NOMO-1 (cell line): ENCODE results near the gene CASP8.

Experiments
- DNase-seq, 2 experiments: peaks; one replicate each; lab custom pipeline; 2025; ENCODE audit not compliant: unreplicated experiment in 2 of 2; lab: John Stamatoyannopoulos, UW

CASP8 gene

GRCh38 chr2:201260302-201260800 is at the start of gene CASP8:
Gene CASP8, plus strand, starts transcription at chr2:201260536. Its CDS starts 5,951 bp downstream, at chr2:201266487.
- DNase-seq = peak; percentile 88 to 91

DNA sequence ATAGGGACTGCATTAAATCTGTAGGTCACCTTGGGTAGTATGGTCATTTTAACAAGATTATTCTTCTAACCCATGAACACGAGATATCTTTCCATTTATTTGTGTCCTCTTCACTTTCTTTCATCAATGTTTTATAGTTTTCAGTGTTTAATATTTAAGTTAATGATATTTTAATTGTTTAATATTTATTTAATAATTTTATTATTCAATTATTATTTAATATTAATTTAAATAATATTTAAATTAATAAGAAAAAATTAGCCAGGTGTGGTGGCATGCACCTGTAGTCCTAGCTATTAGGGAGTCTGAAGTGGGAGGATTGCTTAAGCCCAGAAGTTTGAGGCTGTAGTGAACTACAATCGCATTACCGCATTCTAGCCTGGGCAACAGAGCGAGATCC is 44.4 kb upstream of the CASP8 start:
- no peak for DNase-seq

DNA sequence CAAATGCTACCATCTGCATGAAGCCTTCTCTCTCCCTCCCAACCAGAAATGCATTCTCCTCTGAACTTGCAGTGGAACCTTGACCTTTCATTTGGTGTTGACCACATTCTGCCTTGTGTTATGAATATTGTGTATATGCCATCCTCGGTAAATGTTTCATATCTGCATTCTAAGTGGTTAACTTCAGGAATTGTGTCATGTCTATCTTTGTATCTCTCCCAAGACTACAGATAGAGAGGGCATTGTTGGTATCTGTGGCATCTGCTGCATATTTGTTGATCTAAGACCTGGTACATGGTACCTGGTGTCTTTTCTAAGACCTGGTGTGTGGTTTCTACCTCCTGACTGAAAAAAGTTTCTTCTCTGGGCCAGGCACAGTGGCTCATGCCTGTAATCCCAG is 43.4 kb upstream of the CASP8 start:
- no peak for DNase-seq

- no peak for DNase-seq
These were observed 41.6 kb upstream of the CASP8 start for GRCh38 chr2:201218780-201219179.

DNA sequence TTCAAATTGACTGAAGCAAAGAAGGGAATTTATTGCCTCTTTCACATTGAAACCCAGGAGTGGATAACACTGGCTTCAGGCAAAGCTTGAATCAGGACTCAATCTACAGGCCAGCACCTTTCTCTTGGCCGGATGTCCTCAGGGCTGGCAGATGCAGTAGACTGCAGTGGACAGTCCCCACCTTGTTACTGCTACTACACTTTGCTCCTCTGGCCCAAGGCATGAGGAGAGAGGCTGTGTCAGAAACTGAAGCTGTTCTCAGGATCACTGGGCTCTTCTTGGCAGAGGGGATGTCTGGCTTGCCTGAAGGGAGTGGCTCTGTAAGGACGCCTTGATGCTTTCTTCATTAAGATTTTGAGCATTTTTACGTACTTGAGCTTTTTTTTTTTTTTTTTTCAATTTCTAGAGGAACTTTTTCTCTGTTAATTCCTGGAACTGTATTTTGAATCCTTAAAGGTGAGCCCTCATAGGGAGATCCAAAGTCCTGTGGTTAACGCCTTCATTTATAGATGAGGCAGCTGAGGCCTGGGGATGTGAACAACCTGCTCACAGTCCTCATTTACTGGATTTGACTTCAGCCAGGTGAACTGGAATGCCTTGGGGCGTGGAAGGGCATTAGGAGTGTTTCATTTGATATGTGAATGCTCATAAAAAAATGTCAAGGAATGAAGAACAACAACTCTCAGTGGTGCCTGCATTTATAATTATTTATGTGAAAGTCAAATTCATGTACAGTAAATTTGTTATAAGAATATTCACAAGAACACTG is 40.8 kb upstream of the CASP8 start:
- no peak for DNase-seq

DNA sequence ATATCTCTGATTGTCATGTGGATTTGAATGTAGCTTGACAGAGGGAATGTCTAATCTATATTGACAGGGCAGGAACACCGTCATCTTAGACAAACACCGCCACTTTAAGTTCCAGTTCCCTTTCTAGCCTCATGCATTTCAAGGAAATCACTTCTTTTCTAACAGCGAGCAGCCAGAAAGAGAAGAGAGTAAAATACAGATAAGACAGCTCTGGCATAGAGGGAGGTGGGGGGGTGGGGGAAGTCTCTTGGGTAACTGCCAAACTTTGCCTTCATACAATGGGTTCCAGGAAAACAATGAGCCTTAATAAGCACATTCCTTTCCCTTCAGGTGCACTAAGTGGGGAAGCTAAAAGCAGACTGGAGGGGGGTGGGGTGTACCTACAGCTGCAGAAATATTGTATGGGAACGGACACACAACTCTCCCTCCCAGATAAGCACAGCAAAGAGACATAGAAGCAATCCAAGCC is 40.2 kb upstream of the CASP8 start:
- peak; percentile 11 to 15 for DNase-seq

- DNase-seq = no peak
These were observed 37.0 kb upstream of the CASP8 start for GRCh38 chr2:201223089-201224073.

DNA sequence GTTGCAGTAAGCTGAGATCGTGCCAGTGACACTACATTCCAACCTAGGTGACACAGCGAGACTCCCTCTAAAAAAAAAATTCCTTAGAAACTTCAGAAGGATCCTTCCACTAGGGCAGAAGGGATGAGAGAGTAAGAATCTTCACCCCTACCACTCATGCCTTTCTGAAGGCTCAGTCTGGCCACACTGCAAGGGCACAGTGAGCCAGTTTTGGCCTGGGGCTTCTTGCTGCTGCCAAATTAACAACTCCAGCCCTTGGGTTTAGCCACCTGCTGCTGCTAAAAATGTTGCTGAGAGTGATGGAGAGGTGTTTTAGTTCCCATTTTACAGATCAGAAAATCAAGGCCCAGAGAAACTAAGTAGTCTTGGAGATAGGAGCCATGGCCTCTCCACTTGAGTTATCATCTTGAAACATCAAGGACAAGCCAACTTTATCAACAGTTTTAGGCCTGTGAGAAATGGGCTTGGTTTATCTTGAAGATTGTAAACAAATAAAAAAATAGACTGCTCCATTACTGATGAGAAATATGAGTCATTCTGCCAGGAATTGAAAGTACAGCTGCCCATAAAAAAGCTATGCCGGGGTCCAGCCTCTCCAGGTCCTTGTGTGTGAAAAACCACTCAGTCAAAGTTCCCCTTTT is 31.9 kb upstream of the CASP8 start:
- DNase-seq = peak in 1 of 2 experiments; percentile 40

GRCh38 chr2:201228912-201229290 is 31.4 kb upstream of the CASP8 start:
- DNase-seq = peak in 1 of 2 experiments; percentile 17

GRCh38 chr2:201231781-201232466 is 28.4 kb upstream of the CASP8 start:
- peak; percentile 96 to 97 for DNase-seq

- no peak for DNase-seq
These were observed 27.9 kb upstream of the CASP8 start for GRCh38 chr2:201232467-201232815.

GRCh38 chr2:201233192-201233811 is 27.0 kb upstream of the CASP8 start:
- DNase-seq = peak; percentile 90 to 97

- DNase-seq = peak in 1 of 2 experiments; percentile 55
These were observed 26.3 kb upstream of the CASP8 start for GRCh38 chr2:201233812-201234662.

DNA sequence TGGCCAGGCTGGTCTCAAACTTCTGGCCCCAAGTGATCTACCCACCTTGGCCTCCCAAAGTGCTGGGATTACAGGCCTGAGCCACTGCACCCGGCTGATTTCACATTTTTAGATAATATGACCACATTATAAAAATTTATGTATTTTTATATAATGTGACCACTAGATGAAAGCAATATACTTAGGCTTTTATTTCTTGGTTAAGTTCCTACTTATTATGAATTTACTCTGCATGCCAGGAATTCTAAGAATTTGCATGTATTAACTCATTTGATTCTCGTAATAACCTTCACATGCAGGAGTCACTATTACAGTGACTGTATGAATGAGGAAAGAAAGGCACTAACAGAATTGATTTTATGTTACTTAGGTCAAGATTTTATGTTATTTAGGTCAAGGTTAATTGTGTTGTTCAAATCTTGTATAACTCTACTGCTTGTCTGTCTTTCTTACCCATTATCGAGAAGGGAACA is 25.6 kb upstream of the CASP8 start:
- no peak for DNase-seq

DNA sequence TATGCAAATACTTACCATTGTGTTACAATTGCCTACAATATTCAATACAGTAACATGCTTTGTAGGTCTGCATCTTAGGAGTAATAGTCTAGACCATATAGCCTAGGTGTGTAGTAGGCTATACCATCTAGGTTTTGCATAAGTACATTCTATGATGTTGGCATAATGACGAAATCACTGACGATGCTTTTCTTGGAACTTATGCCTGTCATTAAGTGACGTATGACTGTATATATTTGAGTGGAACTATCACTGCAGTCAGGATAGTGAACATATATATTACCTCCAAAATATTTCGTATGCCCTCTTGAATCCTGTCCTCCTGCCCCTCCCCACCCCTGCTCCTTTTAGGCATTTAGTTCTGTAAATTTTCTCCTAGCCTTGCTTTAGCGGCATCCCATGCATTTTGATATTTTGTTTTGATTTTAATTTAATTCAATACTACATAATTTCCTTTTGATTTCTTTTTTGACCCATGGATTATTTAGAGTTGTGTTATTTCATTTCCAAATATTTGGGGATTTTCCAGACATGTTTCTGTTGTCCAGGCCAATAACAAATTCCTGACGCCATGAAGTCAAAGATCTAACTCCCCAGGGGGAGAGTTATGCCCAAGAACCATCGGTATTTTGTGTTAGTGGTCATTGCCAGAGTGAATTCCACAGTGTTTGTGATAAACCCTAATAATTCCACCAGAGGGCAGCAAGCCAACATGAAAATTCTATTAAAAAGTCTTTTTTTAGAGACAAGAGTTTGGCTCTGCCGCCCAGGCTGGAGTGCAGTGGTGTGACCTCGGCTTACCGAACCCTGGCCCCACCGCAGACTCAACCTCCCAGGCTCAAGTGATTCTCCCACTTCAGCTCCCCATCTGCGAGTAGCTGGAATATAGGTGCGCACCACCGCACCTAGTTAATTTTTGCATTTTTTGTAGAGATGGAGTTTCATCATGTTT is 24.2 kb upstream of the CASP8 start:
- peak; percentile 60 to 67 for DNase-seq

DNA sequence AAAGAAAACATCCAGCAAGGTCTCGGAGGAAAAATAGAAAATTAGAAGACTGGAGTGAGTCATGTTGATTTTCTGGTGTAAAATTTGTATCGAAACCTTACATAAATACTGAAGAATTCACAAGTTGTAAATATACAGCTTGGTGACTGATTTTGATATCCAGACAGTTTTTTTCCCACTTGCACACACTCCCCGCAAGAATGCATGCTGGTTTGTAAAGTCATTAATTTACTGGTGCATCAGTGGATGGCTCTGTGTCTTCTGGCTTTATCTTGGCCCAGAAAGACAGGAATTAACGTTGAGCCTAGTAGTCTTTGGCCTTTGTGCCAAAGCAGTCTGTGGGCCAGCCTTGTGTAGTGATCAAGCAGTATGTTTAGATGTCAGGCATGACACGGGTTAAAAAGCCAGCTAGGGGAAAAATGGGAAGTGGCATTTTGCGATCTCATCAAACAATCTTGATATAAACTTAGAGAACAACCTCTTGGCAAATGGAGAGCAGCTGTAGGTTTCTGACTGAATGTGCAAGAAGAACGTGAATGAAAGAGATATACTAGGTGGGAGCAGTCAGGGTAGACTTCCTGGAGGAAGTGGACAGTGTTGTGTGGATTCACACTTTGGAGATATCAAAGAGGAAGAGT is 22.7 kb upstream of the CASP8 start:
- peak; percentile 39 to 57 for DNase-seq
